Measurements from ENCODE around the gene PDE6H.

- no peak for TF ChIP-seq CTCF (IDR thresholded peaks at IDR 0.05)
- no peak for TF ChIP-seq POLR2A (IDR thresholded peaks at IDR 0.05)
Observed at GRCh38 chr12:14962797-14963196, 10.0 kb upstream of the PDE6H start.

Data from adrenal gland (tissue), 5 donors.